NCI-H2227 (cell line): Measurements from ENCODE around the gene HOXA7.

ENCODE experiments used
- DNase-seq: peaks from one replicate; lab custom pipeline; 2025; ENCODE audit not compliant: unreplicated experiment; lab: John Stamatoyannopoulos, UW

Gene HOXA7

DNA sequence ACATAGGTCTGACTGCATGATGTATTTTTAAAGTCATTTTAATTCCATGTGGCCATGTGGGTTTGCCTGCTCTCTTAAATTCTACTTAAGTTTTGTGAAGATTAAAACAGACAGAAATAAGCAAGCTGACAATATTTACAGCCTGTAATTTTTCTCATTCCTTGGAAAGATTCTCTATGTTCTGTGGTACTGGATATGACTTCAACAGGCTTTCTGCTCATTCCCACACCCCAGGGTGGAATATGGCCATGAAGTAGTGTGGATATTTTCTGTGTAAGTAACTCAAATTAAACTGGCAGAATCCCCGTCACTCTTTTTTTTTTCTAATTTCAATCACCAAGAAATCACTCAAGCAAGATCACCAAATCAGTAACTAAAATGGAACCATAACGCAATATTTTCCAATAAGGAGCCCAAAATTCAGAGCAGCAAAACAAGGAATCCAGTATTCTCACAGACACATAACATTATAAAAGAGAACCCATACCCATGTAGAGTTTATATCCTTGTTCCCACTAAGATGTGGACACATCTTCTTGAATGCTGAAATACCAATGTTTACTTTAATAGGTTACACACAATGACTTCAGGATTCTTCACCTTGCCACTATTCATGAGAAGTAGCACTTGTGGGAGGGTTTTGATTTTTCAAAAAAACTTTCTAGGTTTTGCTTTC is 18.7 kb downstream of the HOXA7 start:
- DNase-seq, result no peak

DNA sequence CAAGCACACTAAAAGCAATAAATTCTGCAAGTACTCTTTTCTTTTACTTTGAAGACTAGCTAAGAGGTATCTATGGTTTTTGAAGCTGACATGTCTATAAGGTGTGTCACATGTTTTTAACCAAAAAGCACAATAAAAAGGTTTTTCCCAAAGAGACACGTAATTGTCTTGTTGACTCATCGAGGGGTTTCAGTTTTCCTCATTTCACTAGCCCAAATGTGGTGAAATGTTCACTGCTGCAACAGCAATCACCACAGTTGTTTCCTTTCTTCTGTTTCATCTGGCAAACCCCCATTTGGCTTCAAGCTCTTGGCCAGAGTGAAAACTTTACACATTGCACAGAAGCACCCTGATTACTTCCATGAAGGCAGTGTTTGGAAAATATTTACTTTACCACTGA is 22.1 kb downstream of the HOXA7 start:
- no peak for DNase-seq

GRCh38 chr7:27133409-27134231 is 22.9 kb downstream of the HOXA7 start:
- no peak for DNase-seq

- DNase-seq, result no peak
Measured at GRCh38 chr7:27132978-27133377, 23.5 kb downstream of the HOXA7 start.

GRCh38 chr7:27132214-27132613 is 24.3 kb downstream of the HOXA7 start:
- no peak for DNase-seq

DNA sequence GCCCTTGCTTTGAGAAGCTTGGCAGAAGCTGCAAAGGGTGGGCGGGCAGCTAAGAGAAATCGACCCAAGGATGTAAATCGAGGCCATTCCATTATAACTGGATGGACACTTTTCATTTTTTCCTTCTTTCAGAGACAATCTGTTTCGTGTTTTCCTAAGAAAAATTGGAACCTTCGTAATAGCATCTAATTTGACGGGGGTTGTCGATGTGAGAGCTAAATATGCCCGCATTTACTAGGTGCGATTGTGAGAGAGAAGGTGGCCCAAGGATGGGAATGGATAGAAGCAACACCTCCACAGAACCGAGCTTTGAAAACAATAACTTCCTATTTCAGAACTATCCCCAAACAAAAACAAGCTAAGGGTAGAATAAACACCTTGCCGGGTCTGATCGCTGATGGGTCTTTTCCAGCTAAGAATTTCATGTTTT is 25.1 kb downstream of the HOXA7 start:
- no peak for DNase-seq

- peak; percentile 82 for DNase-seq
Measured at GRCh38 chr7:27130540-27131389, 25.7 kb downstream of the HOXA7 start, which contains the start of gene HOXA4. HOXA4 (minus strand) TSS chr7:27130757; CDS start chr7:27130733, 24 bp downstream.

- no peak for DNase-seq
Measured at GRCh38 chr7:27129729-27130539, 26.5 kb downstream of the HOXA7 start.

- DNase-seq, result no peak
Measured at GRCh38 chr7:27128776-27129728, 27.4 kb downstream of the HOXA7 start.

DNA sequence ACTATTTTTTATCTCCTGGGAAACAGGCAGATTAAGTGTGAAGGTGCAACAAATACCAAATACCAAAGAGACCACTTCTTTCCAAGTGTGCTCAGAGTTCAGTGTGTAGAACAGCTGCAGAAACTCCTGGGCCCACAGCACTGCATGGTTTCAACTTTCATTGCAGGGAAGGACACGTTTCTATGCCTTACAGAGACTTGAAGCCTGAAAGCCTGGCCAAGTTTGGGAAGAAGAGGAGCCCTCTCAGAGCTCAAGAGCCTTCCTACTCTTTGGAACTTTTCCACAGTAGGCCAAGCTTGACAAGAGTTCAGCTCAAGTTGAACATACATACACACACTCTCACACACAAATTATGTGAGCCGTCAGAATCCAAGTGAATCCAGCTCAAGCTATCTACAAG is 28.4 kb downstream of the HOXA7 start:
- no peak for DNase-seq

GRCh38 chr7:27126596-27127327 is 29.7 kb downstream of the HOXA7 start:
- no peak for DNase-seq

DNA sequence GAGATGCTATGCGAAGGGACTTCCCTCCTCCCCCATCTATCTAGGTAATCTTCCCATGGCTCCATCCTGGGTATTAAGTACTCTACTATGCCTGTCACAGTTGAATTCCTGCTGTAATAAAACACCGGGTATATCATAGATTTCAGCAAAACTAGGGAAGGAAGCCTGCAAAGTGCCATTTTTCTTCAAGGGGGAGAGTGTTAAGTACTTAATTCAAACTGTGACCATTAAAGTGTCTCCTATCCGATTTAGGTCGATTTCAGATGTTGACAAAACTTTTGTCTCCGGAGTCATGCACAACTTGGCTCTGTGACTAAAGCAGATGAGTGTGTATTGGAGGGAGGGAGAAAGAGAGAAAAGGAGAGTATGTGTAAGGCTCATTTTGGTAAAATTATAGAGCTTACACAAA is 30.5 kb downstream of the HOXA7 start:
- DNase-seq, result no peak

GRCh38 chr7:27124902-27125689 is 31.4 kb downstream of the HOXA7 start:
- DNase-seq, result no peak

GRCh38 chr7:27124096-27124901 is 32.2 kb downstream of the HOXA7 start:
- peak; percentile 16 for DNase-seq

DNA sequence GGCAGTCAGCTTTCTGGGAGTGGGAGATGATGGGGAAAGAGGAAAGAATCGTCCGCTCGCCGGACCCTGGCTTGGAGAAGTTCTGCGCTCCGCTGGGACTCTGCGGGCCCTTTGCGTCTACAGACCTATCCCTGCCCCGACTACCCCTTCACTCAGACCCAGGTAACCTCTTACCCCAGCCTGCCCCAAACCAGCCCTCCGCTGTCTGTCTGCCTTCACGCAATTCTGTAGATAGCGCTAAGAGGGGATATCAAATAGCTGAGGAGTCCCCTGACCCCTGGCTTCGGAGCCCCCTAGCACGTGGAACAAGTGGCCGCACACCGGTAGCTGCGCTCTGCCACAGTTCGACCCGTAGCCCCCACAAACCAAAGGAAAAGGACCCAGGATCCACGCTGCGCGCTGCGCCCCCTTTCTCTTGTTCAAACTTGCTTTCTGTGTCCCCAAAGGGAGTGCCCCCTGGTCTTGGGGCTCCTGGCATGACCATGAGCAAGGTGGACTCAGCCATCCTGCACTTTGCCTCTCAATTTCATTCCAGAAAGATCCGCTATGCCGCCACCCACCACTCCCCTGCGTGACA is 32.9 kb downstream of the HOXA7 start:
- DNase-seq, result no peak

GRCh38 chr7:27123007-27123476 is 33.4 kb downstream of the HOXA7 start:
- no peak for DNase-seq
